ENCODE measurements around the gene HSPA1A.

DNA sequence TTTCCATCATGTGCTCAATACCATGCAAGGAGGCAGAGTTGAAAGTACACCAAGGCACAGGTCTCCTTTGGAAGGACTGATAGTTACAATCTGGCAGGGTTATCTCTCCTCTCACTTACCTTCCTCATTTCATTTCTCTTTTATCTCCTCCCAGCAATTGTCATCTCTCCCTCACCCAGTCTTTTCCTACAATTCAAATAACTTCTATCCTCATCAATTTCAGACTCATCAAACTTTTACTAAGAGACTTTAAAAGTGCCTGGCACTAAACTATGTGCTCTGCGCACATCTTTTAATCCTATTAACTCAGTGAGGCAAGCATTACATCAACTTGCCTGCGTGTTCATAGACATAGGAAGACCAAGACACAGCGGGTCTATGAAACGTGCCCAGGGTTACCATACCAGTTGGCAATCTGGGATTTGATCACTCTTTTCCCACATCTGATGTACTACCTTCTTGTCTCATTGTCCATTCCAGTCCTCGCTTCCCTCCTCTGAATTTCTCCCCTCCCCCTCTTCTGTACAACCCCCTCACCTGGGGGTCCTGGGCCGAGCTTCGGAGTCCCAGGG is 21.0 kb upstream of the HSPA1A start:
- TF ChIP-seq, protein P1, sequence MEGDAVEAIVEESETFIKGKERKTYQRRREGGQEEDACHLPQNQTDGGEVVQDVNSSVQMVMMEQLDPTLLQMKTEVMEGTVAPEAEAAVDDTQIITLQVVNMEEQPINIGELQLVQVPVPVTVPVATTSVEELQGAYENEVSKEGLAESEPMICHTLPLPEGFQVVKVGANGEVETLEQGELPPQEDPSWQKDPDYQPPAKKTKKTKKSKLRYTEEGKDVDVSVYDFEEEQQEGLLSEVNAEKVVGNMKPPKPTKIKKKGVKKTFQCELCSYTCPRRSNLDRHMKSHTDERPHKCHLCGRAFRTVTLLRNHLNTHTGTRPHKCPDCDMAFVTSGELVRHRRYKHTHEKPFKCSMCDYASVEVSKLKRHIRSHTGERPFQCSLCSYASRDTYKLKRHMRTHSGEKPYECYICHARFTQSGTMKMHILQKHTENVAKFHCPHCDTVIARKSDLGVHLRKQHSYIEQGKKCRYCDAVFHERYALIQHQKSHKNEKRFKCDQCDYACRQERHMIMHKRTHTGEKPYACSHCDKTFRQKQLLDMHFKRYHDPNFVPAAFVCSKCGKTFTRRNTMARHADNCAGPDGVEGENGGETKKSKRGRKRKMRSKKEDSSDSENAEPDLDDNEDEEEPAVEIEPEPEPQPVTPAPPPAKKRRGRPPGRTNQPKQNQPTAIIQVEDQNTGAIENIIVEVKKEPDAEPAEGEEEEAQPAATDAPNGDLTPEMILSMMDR (IDR thresholded peaks at IDR 0.05), result no peak
- no peak for TF ChIP-seq POLR2A (IDR thresholded peaks at IDR 0.05)
